Osteocyte (in vitro differentiated cells): ENCODE results near the gene ANKRD13C. TPM values are rescaled to one million over a fixed set of nuclear protein-coding genes. Genes with fewer than 3 reads are reported as not detected.

Experiments
- DNase-seq: peaks from one replicate; pipeline ENCODE4 v3.0.0; 2021; ENCODE audit warnings: mixed read lengths; ENCODE audit not compliant: unreplicated experiment; ENCODE audit errors: extremely low spot score
- H3K27ac Mint-ChIP-seq: one replicate; pipeline ENCODE4 v1.8.0; 2021; ENCODE audit warnings: mild to moderate bottlenecking, mixed read lengths; ENCODE audit not compliant: unreplicated experiment
- H3K27me3 Mint-ChIP-seq: one replicate; pipeline ENCODE4 v1.8.0; 2021; ENCODE audit warnings: mixed read lengths; ENCODE audit not compliant: unreplicated experiment
- H3K36me3 Mint-ChIP-seq: one replicate; pipeline ENCODE4 v1.8.0; 2021; ENCODE audit warnings: mixed read lengths; ENCODE audit not compliant: unreplicated experiment
- H3K4me1 Mint-ChIP-seq: one replicate; pipeline ENCODE4 v1.8.0; 2021; ENCODE audit warnings: mixed read lengths; ENCODE audit not compliant: unreplicated experiment
- H3K4me3 Mint-ChIP-seq: one replicate; pipeline ENCODE4 v1.8.0; 2021; ENCODE audit warnings: mild to moderate bottlenecking, moderate library complexity, mixed read lengths; ENCODE audit not compliant: unreplicated experiment
- H3K9me3 Mint-ChIP-seq: one replicate; pipeline ENCODE4 v1.8.0; 2021; ENCODE audit warnings: mixed read lengths; ENCODE audit not compliant: unreplicated experiment
- CTCF ChIP-seq: fragments of 200-600 bp; sonication (generic); IDR thresholded peaks from 2 replicates; pipeline ENCODE4 v1.5.0; 2021; ENCODE audit warnings: antibody characterized with exemption, mild to moderate bottlenecking, moderate library complexity
- total RNA-seq: library from RNA; stranded (reverse); gene quantifications from 2 replicates; pipeline ENCODE4 v1.2.1, GENCODE V29; 2021

Gene ANKRD13C
- total RNA-seq, 1 donor from 2014 or later = 27.4 TPM

DNA sequence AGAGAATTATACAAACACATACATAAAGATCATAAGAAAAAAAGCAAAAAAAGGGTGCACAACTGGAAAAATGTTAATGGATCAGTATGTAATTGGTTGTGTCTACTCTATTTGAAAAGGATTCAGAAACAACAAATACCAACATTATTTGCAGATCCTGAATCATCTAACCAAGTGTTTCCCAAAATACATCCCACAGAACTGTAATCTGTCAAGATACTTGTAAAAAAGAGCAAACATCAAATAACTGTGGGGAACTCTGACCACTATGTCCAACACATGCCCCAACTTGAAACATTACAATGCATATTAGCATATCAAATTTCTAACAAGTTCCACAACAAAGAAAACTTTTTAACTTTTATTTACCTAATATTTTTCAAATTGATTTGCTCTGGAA lies 22.6 kb downstream of the ANKRD13C start:
- H3K4me1 Mint-ChIP-seq = peaks cover 14% of the 10 kb centered on the region
- H3K27me3 Mint-ChIP-seq = no peaks in the 10 kb centered on the region
- TF ChIP-seq CTCF = no peak
- H3K4me3 Mint-ChIP-seq = no peak overlapping the region
- H3K27ac Mint-ChIP-seq = no peak overlapping the region
- no peaks in the 10 kb centered on the region for H3K9me3 Mint-ChIP-seq
- DNase-seq = no peak
- peaks cover 13% of the 10 kb centered on the region for H3K36me3 Mint-ChIP-seq

DNA sequence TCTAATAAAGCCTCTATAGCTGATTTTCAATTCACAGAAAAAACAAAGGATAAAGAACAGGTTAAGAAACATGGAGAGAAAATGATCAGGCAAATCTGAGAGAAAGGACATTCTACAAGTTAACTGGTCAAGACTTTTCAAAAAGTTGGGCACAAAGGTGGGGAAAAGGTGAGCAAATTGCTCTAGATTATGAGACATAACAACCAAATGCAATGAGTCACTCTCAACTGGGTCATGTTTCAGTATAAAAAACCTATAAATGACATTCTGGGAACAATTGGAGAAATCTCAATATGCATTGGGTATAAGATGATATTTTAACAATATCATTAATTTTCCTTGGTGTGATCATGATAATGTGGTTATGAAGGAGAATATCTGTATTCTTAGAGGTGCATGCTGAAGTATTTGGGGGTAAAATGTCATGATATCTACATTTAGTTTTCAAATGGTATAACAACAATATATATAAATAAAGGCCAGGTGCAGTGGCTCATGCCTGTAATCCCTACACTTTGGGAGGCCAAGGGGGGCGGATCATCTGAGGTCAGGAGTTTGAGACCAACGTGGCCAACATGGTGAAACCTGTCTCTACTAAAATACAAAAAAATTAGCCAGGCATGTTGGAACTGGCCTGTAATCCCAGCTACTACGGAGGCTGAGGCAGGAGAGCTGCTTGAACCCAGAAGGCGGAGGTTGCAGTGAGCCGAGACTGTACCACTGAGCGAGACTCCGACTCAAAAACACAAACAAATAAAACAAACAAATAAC lies 27.0 kb downstream of the ANKRD13C start:
- H3K27me3 Mint-ChIP-seq = no peaks in the 10 kb centered on the region
- no peak for DNase-seq
- no peak for TF ChIP-seq CTCF
- H3K9me3 Mint-ChIP-seq = no peaks in the 10 kb centered on the region
- H3K4me3 Mint-ChIP-seq = no peak overlapping the region
- peaks cover 8% of the 10 kb centered on the region for H3K4me1 Mint-ChIP-seq
- peaks cover 13% of the 10 kb centered on the region for H3K36me3 Mint-ChIP-seq
- H3K27ac Mint-ChIP-seq = peak overlapping the region; percentile 25

- peaks cover 15% of the 10 kb centered on the region for H3K4me1 Mint-ChIP-seq
- TF ChIP-seq CTCF = no peak
- no peak overlapping the region for H3K27ac Mint-ChIP-seq
- no peaks in the 10 kb centered on the region for H3K27me3 Mint-ChIP-seq
- no peak for DNase-seq
- no peak overlapping the region for H3K4me3 Mint-ChIP-seq
- H3K9me3 Mint-ChIP-seq = no peaks in the 10 kb centered on the region
- H3K36me3 Mint-ChIP-seq = peaks cover 16% of the 10 kb centered on the region
Measured at GRCh38 chr1:70324683-70325082, 29.8 kb downstream of the ANKRD13C start.

GRCh38 chr1:70319750-70320149 lies 34.8 kb downstream of the ANKRD13C start:
- peaks cover 12% of the 10 kb centered on the region for H3K4me1 Mint-ChIP-seq
- no peak for TF ChIP-seq CTCF
- peaks cover 11% of the 10 kb centered on the region for H3K36me3 Mint-ChIP-seq
- no peak overlapping the region for H3K4me3 Mint-ChIP-seq
- H3K27me3 Mint-ChIP-seq = no peaks in the 10 kb centered on the region
- no peaks in the 10 kb centered on the region for H3K9me3 Mint-ChIP-seq
- no peak for DNase-seq
- H3K27ac Mint-ChIP-seq = peak overlapping the region; percentile 63

GRCh38 chr1:70318191-70318590 lies 36.3 kb downstream of the ANKRD13C start:
- no peak for DNase-seq
- Mint-ChIP-seq H3K4me3 (no peak overlapping the region), H3K27me3 (no peaks in the 10 kb centered on the region), H3K4me1 (peaks cover 12% of the 10 kb centered on the region), H3K27ac (no peak overlapping the region), H3K36me3 (peaks cover 4% of the 10 kb centered on the region), H3K9me3 (no peaks in the 10 kb centered on the region)
- TF ChIP-seq CTCF = no peak
